A549 treated with CpdA at 1 μM for 4 hours (cell line): ENCODE measurements around the gene MAN2A1. TPM values are rescaled to one million over a fixed set of nuclear protein-coding genes. Genes with fewer than 3 reads are reported as not detected.

ENCODE experiments used
- total RNA-seq: library from RNA; stranded (reverse); fragments of 200-300 nt; extraction: Qiagen RNA extraction; gene quantifications from 5 replicates; pipeline ENCODE4 v1.2.3, GENCODE V29; 2022; ENCODE audit warnings: low read depth

MAN2A1 gene
- total RNA-seq = 11.8 to 16.8 TPM (median 15.0 TPM) in 5 replicates

DNA sequence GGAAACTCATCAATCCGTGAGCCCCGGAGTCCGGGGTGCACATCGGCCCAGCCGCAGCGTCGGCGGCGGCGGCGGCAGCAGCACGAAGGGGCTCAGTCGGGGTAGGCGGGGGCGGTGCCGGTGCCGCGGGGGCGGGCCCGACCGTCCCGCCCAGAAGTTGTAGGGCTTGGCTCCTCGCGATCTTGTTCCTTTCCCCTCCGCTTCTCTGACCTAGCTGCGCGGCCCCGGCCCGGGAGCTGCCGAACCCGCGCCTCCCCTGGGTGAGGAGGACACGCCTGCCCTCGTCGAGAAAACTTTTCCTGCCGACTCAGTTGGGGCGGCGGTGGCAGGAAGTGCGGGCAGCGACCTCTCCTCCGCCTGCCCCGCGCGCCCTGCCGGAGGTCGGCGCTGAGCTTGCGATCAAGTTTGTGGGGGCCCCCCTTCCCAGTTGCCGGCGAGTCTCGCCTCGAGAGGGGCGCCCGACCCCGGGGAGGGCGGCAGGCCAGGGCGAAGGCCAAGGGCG, at the start of gene MAN2A1:
MAN2A1 (plus strand) TSS at position 188 of the 502 bp plus-strand sequence. CDS start 491 bp downstream, outside the sequence.

